HG03060 (cell line): ENCODE measurements around the gene RAD52.
A peak's percentile ranks its signal among the peaks of the same experiment; 100 is the strongest.
"Not testable (repeated sequence)": the region's sequence is repeated elsewhere in the genome, so short reads cannot be mapped to it uniquely, and the experiment has no call there.

Experiments
- ATAC-seq: cut with Tn5 transposase; IDR thresholded peaks from one replicate; pipeline ENCODE4 v1.9.1; 2021; ENCODE audit warnings: low read depth, moderate number of reproducible peaks; ENCODE audit not compliant: unreplicated experiment

Gene RAD52

DNA sequence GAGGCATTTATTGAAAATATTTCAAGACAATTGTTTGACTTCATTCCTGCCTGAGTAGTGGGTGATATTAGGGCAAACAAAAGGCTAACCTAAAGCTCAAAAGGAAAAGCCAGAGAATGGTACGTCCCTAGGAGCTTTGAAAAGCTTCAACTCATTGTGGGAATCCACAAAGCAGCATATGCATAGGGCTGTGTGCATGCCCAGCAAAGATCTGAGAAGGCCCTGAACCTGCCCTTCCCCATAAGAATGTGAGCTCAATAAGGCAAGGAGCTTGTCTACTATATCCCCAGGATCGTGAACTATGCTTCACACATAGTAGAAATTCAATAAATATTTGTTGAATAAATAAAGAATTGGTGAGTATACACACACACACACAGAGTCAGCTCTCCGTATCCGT, 19.1 kb upstream of the RAD52 start:
- ATAC-seq, result no peak

DNA sequence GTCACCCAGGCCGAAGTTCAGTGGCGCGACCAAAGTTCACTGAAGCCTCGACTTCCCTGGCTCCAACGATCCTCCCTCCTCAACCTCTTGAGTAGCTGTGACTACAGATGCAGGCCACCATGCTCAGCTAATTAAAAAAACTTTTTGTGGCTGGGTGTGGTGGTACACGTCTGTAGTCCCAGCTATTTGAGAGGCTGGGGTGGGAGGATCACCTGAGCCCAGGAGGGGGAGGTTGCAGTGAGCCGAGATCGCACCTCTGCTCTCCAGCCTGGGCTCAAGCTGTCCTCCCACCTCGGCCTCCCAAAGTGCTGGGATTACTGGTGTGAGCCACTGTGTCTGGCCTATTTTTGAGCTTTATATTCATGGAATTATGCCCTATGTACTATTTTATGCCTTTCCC, 18.1 kb upstream of the RAD52 start:
- ATAC-seq, result no peak

DNA sequence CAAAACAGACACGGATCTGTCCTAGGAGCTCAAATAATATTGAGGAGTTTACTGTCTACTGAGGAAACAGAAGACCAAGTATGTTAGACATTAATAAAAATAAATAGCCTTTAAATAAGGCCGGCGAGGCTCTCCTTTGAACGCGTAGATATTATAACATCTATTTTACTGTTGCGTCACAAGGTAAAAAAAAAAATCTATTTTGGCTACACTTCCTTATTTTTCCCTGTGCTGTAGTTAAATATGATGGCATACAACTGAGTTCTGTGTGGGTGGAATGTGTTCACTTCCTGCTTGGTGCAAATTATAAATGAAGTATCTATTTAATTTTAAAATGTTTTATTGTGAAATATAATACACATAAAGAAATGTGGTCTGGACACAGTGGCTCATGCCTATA, 17.2 kb upstream of the RAD52 start:
- ATAC-seq, result no peak

DNA sequence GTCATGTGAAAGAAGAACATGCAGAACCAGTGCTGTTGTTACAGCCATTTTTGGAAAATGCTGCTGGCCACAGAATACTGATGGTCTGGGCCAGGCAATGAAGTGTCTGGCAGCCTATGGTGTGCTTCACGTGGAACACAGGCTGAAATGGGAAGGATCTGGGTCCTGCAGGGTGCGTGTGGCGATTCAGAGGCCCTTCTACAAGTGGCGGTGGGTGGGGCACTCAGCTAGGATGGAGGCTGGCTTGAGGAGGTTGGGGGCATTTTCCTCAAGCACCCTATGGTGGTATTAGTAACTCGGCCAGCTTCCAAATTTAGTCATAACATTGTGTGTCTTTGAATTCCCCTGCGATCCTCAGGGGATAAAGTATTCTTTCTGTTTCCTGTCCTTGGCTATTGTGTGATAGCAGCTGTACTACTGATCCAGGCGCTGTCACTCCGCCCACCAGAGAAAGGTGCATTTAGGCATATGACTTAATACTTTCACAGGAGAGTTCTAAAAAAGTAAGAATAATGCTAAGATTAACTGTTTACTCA, 9.2 kb upstream of the RAD52 start:
- peak; percentile 67 for ATAC-seq

DNA sequence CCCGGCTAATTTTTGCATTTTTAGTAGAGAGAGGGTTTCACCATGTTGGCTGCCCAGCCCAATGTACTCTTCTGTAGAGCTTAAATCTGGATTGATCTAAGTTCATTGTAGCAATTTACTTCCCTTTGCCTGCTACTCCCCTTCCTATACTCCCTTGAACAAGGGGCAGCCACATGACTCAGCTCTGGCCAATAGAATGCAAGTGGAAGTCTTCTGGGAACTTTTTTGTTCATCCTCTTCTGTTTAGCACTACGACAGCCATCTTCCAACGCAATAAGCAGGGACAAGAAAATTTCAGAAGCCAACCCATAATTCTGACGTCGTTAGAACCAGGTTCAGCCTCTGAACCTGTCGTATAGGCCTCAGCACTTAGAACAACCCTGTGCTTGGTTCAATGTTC, 6.4 kb upstream of the RAD52 start:
- ATAC-seq, result no peak

DNA sequence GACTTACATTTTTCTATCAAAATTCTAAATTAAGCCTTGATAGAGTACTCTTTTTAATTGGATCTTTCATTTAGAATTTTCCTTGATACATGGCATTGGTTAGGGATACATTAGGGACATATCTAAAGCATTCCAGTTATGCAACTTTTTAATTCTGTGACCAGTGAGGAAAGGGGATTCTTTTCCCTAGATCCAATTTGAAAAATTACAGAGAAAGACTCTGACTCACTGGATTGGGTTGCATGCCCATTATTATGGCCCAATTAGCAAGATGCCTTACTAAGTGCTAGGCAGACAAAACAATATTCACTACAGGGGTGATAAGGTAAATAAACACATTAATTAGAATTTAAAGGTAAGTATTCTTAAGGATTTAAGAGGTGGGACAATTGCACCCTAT, 5.2 kb upstream of the RAD52 start:
- ATAC-seq, result no peak

DNA sequence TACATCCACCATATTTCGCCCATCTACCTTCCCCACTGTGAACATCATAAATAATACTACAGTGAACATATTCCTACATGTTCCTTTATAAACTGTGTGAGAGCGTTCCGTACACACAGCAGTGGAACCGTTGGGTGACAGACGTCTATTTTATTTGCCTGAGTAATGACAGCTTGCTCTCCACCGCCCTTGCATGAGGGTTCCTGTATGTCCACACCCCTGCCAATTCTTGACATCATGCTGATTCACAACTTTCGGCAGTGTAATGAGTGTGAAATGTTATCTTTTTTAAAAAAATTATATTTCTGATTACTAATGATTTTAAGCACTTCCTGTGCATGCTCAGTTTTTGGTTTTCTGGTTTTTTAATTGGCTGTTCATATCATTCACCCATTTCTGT, 4.3 kb upstream of the RAD52 start:
- no peak for ATAC-seq

DNA sequence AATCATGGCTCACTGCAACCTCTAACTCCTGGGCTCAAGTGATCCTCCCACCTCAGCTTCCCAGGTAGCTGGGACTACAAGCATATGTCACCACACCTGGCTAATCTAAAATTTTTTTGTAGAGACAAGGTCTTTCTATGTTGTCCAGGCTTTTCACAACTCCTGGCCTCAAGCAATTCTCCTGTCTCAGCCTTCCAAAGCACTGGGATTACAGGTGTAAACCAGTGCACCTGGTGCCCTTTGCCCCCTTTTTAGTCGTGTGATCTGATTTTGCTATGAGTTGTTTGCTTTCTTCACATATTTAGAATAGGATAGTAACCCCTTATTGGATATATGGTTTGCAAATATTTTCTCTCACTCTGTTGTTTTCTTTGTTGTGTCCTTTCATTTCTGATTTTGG, 1.7 kb upstream of the RAD52 start:
- no peak for ATAC-seq

DNA sequence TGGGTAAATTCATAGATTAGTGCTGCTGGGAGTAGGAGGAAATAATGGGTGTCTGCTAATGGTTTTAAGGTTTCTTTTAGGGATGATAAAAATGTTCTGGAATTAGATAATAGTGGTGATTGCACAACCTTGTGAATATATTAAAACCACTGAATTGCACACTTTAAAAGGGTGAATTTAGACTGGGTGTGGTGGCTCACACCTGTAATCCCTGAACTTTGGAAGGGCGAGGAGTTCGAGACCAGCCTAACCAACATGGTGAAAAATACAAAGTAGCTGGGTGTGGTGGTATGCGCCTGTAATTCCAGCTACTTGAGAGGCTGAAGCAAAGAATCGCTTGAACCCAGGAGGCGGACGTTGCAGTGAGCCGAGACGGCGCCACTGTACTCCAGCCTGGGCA, 1.3 kb downstream of the RAD52 start:
- ATAC-seq, result no peak

DNA sequence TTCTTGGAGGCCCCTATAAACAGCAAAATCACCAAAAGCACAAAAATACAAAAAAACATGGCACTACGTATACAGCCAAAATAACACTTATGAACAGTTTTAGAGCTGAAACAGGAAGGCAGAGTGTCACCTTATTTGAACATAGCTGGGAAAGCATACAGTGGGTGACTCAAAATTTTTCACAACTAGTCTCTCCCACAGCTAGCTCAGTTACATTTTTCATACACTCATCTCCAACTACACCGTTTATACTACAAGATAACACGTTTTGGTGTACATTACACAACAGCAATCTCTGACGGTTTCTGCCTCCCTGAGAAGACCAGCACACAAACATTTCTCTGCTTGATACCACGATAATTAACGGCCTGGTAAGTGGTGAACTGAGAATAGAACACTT, 2.9 kb downstream of the RAD52 start:
- ATAC-seq, result no peak

DNA sequence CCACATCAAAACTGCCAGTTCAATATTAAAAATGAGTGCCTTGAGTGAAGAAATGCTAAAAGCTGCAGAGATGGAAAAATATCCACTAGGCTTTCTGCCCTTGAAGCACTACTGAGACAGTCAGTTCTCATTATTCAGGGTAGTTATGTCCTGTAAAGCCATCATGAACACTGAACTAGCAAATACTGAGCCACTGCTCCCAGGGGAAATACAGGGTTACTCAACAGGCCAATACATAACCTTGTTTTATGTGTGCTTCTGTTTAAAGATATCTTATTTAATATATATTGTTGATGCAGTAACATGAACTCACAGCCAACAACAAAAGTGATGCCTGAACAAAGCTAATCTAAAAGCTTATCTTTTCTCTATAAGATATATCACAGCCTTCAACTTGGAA, 3.3 kb downstream of the RAD52 start:
- no peak for ATAC-seq

DNA sequence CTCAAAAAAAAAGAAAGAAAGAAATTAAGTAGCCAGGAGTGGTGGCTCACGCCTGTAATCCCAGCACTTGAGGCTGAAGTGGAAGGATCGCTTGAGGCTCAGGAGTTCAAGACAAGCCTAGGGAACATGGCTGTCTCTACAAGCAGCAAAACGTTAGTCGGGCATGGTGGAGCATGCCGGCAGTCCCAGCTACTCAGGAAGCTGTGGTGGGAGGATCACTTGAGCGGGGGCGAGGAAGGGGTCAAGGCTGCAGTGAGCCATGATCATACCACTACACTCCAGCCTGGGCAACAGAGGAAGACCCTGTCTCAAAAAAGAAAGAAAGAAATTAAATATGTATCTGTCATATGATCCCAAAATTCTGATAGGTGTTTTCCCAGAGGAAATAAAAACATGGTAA, 5.3 kb downstream of the RAD52 start:
- ATAC-seq, result no peak

DNA sequence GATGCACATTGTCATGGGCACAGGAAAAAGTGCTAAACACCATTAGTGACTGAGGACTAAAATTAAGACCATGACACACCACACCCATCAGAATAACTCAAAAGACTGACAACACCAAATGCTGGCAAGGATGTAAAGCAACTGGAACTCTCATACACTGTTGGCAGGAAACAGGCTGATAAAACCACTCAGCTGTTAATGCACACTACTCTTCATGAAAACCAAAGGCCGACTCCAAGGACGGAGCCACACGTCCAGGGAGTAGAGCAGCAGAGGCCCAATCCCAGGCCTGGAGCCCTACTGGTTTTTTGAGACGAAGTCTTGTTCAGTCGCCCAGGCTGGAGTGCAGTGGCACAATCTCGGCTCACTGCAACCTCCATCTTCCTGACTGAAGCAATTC, 6.4 kb downstream of the RAD52 start:
- ATAC-seq, result no peak

DNA sequence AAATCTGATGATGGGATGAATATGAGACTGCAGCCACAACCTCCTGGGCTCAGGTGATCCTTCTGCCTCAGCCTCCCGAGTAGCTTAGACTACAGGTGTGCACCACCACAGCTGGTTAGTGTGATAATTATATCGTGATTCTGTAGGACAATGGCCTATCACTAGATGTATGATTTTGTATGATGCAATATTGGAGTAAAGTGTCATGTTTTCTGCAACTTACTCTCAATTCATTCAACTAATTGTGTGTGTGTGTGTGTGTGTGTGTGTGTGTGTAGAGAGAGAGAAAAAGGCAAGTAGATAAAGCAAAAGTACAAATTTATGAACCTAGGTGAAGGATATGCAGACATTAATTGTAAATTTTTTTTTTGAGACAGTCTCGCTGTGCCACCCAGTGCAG, 10.7 kb downstream of the RAD52 start:
- no peak for ATAC-seq

DNA sequence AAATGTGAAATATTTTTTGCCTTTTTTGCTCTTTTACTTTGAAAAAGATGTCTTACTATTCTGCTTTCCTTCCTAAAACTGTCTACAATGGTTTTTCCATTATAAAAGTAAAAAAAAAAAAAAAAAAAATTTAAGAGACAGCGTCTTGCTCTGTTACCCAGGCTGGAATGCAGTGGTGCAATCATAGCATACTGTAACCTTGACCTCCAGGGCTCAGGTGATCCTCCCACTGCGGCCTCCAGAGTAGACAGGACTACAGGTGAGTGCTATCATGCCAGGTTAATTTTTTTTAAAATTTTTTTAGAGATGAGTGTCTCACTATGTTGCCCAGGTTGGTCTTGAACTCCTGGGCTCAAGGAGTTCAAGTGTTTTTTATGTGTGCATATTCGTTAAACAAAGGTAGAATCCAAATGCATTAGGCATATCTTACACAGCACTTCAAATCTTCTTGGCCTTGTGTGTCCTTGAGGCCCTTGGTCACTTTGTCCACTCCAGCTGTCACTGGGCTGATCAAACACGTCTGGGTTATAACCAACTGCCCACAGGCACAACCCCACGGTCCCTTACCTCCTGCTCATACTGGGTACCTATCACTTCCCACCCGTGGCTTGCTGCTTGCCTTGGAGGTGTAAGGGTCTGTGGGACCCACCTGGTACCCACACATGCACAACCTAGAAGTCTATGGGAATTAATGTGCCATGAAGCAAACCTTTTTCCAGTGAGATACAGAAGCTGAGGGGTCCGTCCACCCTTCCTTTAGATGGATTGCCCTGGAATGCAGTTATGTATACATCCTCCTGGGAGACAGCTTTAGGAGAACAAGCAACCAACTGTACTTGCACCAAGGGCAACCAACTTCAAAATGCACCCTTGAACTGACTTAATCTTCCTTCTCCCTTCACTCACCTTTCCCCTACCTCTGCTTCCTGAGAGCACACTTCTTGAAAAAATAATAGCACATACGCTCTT, 12.8 kb downstream of the RAD52 start:
- no peak for ATAC-seq

DNA sequence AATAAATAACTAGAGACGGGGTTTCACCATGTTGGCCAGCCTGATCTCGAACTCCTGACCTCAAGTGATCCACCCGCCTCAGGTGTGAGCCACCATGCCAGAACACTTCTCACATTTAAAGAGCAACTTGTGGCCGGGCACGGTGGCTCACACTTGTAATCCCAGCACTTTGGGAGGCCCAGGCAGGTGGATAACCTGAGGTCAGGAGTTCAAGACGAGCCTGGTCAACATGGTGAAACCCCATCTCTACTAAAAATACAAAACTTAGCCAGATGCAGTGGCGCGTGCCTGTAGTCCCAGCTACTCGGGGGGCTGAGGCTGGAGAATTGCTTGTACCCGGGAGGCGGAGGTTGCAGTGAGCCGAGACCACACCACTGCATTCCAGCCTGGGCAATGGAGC, 13.6 kb downstream of the RAD52 start:
- ATAC-seq, result not testable (repeated sequence)

DNA sequence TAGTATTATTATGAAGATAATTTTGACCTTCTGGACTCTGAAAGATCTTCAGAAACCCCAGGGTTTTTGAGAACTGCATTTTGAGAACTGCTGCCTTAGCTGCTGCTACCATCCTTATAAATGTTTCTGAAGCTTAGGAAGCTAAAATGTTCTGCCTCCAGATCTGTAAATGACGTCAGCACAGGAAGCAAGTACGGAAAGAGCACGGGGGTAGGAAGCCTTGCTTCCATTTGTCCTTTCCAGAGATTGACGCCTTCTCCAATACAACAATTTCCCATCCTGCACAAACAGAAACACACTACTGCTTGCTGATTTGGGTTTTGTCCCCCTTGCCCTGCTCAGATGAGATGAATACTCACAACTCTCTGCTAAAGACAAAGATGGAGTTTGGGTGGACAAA, 17.9 kb downstream of the RAD52 start:
- no peak for ATAC-seq

DNA sequence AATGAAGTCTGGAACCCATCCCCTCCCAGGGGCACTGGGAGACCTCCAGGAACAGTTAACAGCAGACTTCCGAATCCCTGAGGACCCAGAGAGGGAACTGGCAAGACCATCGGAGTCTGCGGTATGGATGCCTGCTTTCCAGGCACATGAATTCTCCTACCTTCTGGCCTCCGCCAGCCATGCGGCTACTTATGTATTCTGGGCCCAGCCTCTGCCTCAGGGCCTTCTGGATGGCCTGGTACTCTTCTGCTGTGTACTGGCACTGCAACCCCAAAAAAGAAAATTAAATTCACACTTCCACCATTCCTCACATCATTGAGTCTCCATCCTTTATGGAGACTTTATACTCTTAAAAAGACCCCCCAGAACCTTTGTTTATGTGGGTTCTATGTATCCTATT, 18.4 kb downstream of the RAD52 start:
- no peak for ATAC-seq

DNA sequence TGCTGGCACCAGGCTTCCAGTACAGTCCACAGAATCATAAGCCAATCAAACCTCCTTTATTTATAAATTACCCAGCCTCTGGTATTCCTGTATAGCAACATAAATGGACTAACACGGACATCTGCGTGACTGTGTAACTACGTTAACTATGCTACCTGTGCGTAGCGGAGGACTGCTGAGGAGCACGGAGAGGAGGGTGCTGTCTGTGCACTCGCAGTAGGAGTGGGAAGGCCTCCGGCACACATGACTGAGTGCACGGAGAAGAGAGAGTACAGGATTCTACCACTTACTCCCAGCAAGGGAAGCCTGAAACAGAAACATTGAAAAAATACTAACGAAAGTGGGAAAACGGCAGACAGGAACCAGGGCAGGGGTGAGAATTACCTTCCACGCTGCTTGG, 22.9 kb downstream of the RAD52 start:
- no peak for ATAC-seq

DNA sequence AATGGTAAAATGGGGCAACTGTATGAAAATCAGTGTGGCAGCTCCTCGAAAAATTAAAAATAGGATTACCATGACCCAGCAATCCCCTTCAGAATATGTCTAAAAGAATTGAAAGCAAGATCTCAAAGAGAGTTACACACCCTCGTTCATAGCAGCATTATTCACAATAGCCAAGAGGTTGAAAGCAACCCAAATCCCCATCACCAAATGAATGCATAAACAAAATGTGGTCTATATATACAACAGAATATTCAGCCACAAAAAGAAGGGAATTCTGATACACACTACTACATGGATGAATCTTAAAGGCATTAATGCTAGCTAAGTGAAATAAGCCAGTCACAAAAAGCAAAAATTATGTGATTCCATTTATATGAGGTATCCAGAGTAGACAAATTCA, 27.2 kb downstream of the RAD52 start:
- ATAC-seq, result no peak

DNA sequence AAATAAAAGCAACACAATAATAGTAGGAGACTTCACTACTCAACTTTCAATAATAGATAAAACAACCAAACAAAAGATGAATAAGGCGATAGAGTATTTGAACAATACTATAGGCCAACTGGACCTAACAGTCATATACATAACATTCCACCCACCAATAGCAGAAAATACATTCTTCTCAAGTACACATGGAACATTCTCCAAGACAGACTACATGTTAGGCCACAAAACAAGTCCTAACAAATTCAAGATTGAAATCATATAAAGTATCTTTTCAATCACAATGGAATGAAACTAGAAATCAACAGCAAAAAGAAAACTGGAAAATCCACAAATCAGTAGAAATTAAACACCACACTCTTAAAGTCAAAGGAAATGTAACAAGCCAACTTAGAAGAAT, 28.8 kb downstream of the RAD52 start:
- ATAC-seq, result no peak

DNA sequence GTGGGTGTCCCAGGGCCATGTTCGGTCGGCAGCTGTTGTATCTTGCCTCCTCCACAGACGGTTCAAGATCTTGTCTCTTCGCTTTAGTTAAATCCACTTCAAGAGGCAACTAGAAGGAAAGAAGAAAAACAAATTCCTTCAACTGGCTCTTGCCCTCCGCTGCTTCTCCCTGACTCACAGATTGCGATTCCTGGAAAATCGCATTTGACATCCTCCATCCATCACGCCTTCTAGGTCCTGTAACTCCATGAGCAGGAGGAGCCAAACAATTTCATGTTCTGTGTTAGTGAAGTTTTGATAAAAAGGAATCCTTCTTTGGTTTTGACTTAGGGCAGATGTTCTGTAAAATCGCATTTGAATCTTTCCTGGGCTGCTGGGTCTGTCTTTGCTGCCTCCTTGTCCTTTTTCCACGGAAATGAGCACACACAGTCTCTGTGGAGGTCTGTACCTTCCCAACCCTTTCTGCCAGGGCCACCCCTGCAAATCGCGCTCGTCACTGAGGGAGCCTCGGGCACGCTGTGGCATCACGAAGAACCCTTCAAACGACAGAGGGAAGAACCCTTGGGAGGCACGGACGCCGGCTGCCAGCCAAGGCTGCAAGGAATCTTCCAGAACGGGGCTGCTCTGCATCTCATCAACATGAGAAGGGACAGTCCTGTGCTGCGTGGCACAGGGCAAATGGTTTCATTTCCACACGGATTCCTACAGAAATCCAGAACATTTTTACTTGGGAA, 32.6 kb downstream of the RAD52 start:
- ATAC-seq, result no peak
